Smooth muscle cell (in vitro differentiated cells): Measurements from ENCODE around the gene MSH5. TPM values are rescaled to one million over a fixed set of nuclear protein-coding genes. Genes with fewer than 3 reads are reported as not detected.

Experiments
- DNase-seq: peaks from one replicate; lab custom pipeline; 2025; ENCODE audit not compliant: unreplicated experiment; lab: John Stamatoyannopoulos, UW
- H2AFZ ChIP-seq: fragments of 200-600 bp; sonication (generic); 2 replicates; pipeline ENCODE4 v1.6.0; 2016; ENCODE audit warnings: antibody characterized with exemption, low read depth, mild to moderate bottlenecking
- H3F3A ChIP-seq: fragments of 200-600 bp; sonication (generic); 2 replicates; pipeline ENCODE4 v1.6.0; 2017; ENCODE audit warnings: antibody characterized with exemption, low read depth
- H3K27ac ChIP-seq: fragments of 200-600 bp; sonication (generic); 2 replicates; pipeline ENCODE4 v1.5.1; 2016; ENCODE audit warnings: low read depth, mild to moderate bottlenecking
- H3K27me3 ChIP-seq: fragments of 200-600 bp; sonication (generic); 2 replicates; pipeline ENCODE4 v1.6.1; 2016; ENCODE audit warnings: low read depth, mild to moderate bottlenecking
- H3K36me3 ChIP-seq: fragments of 200-600 bp; sonication (generic); 2 replicates; pipeline ENCODE4 v1.5.1; 2016; ENCODE audit warnings: low read depth
- H3K4me1 ChIP-seq: fragments of 200-600 bp; sonication (generic); 2 replicates; pipeline ENCODE4 v1.5.1; 2016; ENCODE audit warnings: low read depth
- H3K4me2 ChIP-seq: fragments of 200-600 bp; sonication (generic); 2 replicates; pipeline ENCODE4 v1.6.0; 2016; ENCODE audit warnings: mild to moderate bottlenecking
- H3K4me3 ChIP-seq: fragments of 200-600 bp; sonication (generic); 2 replicates; pipeline ENCODE4 v1.5.1; 2016; ENCODE audit warnings: mild to moderate bottlenecking
- H3K79me2 ChIP-seq: fragments of 200-600 bp; sonication (generic); 2 replicates; pipeline ENCODE4 v1.6.0; 2016; ENCODE audit warnings: low read depth, mild to moderate bottlenecking
- H3K9ac ChIP-seq: fragments of 200-600 bp; sonication (generic); 2 replicates; pipeline ENCODE4 v1.6.0; 2016; ENCODE audit warnings: low read depth
- H3K9me3 ChIP-seq: fragments of 200-600 bp; sonication (generic); replicated peaks from 2 replicates; pipeline ENCODE4 v1.5.1; 2016; ENCODE audit warnings: low read depth
- H4K20me1 ChIP-seq: fragments of 200-600 bp; sonication (generic); 2 replicates; pipeline ENCODE4 v1.6.0; 2016; ENCODE audit warnings: low read depth
- CTCF ChIP-seq: fragments of 200-600 bp; sonication (generic); IDR thresholded peaks from 2 replicates; pipeline ENCODE4 v1.5.1; 2017; ENCODE audit warnings: borderline replicate concordance, mild to moderate bottlenecking, antibody characterized with exemption; ENCODE audit not compliant: insufficient read depth, poor library complexity, severe bottlenecking
- WGBS: methylation state at CpG from one replicate; pipeline ENCODE4 v1.1.7; 2016; ENCODE audit warnings: low lambda C conversion rate; 5-methylcytosine and 5-hydroxymethylcytosine counted together
- polyA plus RNA-seq: library from polyadenylated mRNA; unstranded; fragments of >200 nt; fragmentation: Nextera tagmentation; extraction: Ambion mirVana; gene quantifications from 2 replicates; pipeline ENCODE4 v1.2.1, GENCODE V29; 2016
- total RNA-seq: library from RNA; depleted of rRNA; stranded (reverse); fragments of >200 nt; gene quantifications from 2 replicates; pipeline ENCODE4 v1.2.3, GENCODE V29; 2014

Gene MSH5
- total and polyA plus RNA-seq, 2 experiments from 2014 or later, result 4.7 to 10.6 TPM

- 100% methylated on average over 2 of the region's 2 CpGs for WGBS
- TF ChIP-seq CTCF, result no peak
- no peaks in the 10 kb centered on the region for H3F3A ChIP-seq
- DNase-seq, result no peak
- H3K9me3 ChIP-seq, result no peaks in the 10 kb centered on the region
- H3K79me2 ChIP-seq, result no peaks in the 10 kb centered on the region
- no peaks in the 10 kb centered on the region for H4K20me1 ChIP-seq
- H3K36me3 ChIP-seq, result no peaks in the 10 kb centered on the region
- no peaks in the 10 kb centered on the region for H3K27me3 ChIP-seq
- no peak overlapping the region for H3K4me3 ChIP-seq
- peaks cover 6% of the 10 kb centered on the region for H3K4me1 ChIP-seq
- H3K4me2 ChIP-seq, result no peak overlapping the region
- no peak overlapping the region for H2AFZ ChIP-seq
- H3K27ac ChIP-seq, result no peak overlapping the region
- H3K9ac ChIP-seq, result no peak overlapping the region
Measured at GRCh38 chr6:31758281-31758680, 18.5 kb downstream of the MSH5 start.

GRCh38 chr6:31760790-31761189 lies 21.0 kb downstream of the MSH5 start:
- Histone ChIP-seq H3K9me3 (no peaks in the 10 kb centered on the region), H3K36me3 (no peaks in the 10 kb centered on the region), H4K20me1 (no peaks in the 10 kb centered on the region), H3K4me3 (no peak overlapping the region), H3K4me1 (peaks cover 13% of the 10 kb centered on the region), H3K27ac (no peak overlapping the region), H3K9ac (no peak overlapping the region), H3K27me3 (no peaks in the 10 kb centered on the region), H3K79me2 (no peaks in the 10 kb centered on the region), H3K4me2 (no peak overlapping the region), H3F3A (no peaks in the 10 kb centered on the region), H2AFZ (no peak overlapping the region)
- DNase-seq, result no peak
- TF ChIP-seq CTCF, result no peak
- 98% methylated on average over 5 of the region's 5 CpGs for WGBS

- Histone ChIP-seq H3K4me1 (peaks cover 13% of the 10 kb centered on the region), H3K9ac (no peak overlapping the region), H4K20me1 (no peaks in the 10 kb centered on the region), H3K9me3 (no peaks in the 10 kb centered on the region), H3K4me3 (no peak overlapping the region), H3F3A (no peaks in the 10 kb centered on the region), H2AFZ (no peak overlapping the region), H3K79me2 (no peaks in the 10 kb centered on the region), H3K4me2 (no peak overlapping the region), H3K27me3 (no peaks in the 10 kb centered on the region), H3K27ac (no peak overlapping the region), H3K36me3 (no peaks in the 10 kb centered on the region)
- no peak for DNase-seq
- 95% methylated on average over 8 of the region's 8 CpGs for WGBS
- no peak for TF ChIP-seq CTCF
Measured at GRCh38 chr6:31761343-31761742, 21.5 kb downstream of the MSH5 start.

- no peak for DNase-seq
- Histone ChIP-seq H3K27me3 (no peaks in the 10 kb centered on the region), H3K9me3 (no peaks in the 10 kb centered on the region), H3K4me1 (peaks cover 13% of the 10 kb centered on the region), H2AFZ (no peak within 1 kb of the TSS), H3K4me3 (no peak within 1 kb of the TSS), H3F3A (no peaks in the 10 kb centered on the region), H4K20me1 (no peaks in the 10 kb centered on the region), H3K4me2 (no peak within 1 kb of the TSS), H3K9ac (no peak within 1 kb of the TSS), H3K36me3 (no peaks in the 10 kb centered on the region), H3K27ac (no peak within 1 kb of the TSS), H3K79me2 (no peaks in the 10 kb centered on the region)
- TF ChIP-seq CTCF, result no peak
- 95% methylated on average over 4 of the region's 4 CpGs for WGBS
Measured at GRCh38 chr6:31762356-31762755, 22.6 kb downstream of the MSH5 start, which contains the start of gene SAPCD1. Gene SAPCD1 (plus strand): TSS chr6:31762656. CDS start chr6:31763055, 399 bp downstream.
